Measurements from ENCODE around the gene PSMD4.
"Not testable (repeated sequence)": the region's sequence is repeated elsewhere in the genome, so short reads cannot be mapped to it uniquely, and the experiment has no call there.

PSMD4 gene

DNA sequence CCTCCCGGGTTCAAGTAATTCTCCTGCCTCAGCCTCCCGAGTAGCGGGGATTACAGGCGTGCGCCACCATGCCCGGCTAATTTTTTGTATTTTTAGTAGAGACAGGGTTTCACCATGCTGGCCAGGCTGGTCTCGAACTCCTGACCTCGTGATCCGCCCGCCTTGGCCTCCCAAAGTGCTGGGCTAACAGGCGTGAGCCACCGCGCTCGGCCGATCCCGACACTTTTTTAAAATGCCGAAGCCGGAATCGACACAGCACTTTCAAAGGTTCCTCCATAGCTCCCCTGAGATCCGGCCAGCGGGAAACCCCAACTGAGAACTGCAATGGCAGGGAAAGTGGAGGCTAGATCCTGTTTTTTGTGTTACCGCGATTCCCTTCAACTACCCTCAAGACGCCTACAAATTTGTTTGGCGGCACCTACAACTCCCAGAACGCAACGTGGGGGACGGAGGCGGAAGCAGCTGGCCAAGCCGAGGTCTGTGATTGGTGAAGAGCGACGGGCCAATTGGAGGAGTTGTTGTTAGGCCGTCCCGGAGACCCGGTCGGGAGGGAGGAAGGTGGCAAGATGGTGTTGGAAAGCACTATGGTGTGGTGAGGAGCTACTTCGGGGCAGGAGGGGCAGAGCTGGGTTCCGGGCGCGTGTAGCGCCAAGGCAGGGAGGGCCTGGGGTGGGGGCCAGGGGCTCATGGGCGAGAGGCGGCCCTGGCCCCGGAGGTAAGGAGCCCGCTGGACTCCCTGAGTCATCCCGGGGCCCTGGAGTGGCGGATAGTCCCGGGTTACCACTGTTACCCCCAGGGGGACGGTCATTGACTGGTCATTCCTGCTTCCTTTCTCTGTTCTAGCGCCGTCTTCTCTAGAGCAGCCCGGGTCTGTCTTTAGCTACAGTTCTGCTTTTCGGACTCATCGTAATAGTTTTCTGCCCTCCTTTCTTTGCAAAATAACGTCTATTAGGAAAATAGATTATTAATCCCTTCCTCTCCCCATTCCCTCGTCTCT is at the start of gene PSMD4:
TSS of gene PSMD4 (plus strand) at position 518 of the 997 bp plus-strand sequence. CDS start at position 567, 49 bp downstream.
- DNase-seq = peak; percentile 95

DNA sequence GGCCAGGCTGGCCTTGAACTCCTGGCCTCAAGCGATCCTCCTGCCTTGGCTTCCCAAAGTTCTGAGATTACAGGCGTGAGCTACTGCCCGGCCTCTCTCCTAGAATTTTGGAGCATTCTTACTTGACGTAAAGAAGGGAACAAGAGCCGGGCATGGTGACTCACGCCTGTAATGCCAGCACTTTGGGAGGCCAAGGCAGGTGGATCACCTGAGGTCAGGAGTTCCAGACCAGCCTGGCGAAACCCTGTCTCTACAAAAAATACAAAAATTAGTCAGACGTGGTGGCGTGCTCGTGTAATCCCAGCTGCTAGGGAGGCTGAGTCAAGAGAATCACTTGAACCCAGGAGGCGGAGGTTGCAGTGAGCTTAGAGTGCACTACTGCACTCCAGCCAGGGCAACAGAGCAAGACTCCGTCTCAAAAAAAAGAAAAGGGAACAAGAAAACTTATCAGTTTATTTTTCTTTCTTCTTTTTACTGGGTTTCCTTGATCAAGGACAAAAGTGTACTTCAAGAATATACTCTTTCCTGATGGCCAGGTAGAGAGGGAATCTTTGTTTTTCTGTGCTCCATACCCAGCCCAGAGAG is 49.1 kb upstream of the PSMD4 start:
- DNase-seq = not testable (repeated sequence)

DNA sequence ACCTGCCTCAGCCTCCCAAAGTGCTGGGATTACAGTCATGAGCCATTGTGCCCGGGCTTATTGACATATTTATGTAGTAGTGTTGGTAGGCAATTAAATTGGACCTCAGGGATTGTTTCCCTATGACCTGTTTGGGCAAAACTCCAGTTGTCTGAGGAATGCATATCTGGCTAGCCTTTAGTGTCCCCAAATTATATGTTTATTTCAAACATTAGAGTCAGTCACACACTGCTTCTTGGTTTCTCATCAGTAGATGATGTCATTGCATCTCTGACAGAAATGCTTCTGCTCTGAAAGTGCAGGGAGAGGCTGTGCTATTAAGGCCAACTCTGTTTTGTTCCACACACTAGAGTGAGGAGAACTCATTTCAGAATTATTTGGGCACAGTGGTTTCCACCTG is 43.7 kb upstream of the PSMD4 start:
- no peak for DNase-seq

DNA sequence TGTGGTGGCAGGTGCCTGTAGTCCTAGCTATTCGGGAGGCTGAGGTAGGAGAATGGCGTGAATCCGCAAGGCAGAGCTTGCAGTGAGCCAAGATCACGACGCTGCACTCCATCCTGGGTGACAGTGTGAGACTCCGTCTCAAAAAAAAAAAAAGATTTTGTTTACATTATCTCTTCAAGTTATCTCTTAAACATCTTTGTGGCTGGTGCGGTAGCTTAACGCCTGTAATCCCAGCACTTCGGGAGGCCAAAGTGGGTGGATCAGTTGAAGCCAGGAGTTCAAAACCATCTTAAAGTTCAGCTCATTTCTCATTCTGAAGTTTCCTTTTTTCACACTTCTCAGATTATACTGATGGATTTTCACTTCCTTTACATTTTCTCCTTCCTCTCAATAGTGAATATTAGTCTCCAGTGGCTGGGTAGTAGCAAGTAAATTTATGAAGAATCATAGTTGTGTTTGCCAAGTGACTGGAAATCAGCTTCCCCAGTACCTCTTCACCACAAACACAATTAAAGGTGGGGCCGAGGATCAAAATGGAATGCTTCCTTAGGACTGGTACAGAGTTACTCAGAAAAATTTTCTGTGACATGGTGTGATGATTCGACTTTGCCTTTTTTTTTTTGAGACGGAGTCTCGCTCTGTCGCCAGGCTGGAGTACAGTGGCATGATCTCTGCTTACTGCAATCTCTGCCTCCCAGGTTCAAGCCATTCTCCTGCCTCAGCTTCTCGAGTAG is 42.4 kb upstream of the PSMD4 start:
- no peak for DNase-seq

DNA sequence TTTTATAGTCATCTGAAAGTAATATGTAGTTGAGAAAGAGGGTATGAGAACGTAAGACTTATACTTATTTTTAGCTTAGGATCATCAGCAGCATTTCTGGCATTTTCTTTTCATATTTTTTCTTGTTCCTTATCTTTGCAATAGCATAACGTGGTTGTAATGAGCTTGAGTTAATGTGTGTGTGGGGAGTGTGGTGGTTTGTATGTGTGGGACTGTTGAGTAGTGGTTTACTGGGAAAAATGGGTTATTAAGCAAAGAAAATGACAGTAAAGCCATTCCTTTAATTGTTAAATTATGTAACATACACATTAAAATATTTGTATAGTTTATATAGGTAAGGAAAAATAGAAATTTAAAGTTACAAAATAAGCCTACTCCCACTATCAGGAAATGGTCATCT is 41.0 kb upstream of the PSMD4 start:
- DNase-seq = no peak

DNA sequence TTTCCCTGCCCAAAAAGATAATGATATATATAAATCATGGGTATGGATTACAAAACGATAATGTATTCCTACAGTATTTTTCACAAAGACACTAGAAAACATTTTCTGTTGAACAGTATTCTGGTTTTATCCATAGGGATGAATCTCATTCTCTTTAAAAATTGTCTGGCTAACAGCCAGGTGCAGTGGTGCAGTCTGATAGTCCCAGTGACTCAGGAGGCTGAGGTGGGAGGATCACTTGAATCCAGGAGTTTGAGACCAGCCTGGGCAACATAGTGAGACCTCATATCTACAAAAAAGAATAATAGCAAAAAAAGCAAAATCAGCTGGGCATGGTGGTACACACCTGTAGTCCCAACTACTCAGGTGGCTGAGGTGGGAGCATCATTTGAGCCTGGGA is 32.9 kb upstream of the PSMD4 start:
- no peak for DNase-seq

DNA sequence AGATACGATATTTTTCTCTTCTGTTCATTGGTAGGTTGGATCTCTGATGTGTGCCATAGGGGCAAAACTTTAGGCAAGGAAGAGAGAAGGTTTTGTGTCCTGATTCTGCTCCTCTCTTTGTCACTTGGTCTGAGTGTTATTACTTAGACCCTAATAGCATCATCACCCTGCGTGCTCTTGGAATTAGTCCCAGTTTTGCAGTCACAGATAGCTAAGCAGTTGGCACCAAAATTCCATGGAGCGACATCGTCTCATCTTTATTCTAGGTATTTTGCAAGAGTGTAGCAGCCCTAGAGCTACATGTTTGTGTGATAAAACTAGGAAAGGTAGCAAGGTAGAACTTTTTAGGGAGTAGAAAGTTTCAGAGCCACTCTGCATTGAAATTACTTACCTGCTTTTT is 32.4 kb upstream of the PSMD4 start:
- DNase-seq = no peak

DNA sequence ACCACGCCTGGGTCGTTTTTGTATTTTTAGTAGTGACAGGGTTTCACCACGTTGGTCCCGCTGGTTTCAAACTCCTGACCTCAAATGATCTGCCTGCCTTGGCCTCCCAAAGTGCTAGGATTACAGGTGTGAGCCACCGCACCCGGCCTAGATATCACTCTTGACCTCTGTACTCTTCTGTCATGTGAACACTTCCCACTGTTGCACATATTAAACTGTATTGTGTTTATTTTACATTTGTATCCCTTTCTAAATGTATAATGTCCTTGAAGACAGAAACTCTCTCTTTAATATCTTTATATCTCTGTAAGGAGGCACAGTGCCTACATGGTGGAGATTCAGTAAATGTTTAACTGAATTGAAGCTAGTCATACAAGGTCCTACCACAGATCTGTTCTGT is 19.3 kb upstream of the PSMD4 start:
- no peak for DNase-seq

DNA sequence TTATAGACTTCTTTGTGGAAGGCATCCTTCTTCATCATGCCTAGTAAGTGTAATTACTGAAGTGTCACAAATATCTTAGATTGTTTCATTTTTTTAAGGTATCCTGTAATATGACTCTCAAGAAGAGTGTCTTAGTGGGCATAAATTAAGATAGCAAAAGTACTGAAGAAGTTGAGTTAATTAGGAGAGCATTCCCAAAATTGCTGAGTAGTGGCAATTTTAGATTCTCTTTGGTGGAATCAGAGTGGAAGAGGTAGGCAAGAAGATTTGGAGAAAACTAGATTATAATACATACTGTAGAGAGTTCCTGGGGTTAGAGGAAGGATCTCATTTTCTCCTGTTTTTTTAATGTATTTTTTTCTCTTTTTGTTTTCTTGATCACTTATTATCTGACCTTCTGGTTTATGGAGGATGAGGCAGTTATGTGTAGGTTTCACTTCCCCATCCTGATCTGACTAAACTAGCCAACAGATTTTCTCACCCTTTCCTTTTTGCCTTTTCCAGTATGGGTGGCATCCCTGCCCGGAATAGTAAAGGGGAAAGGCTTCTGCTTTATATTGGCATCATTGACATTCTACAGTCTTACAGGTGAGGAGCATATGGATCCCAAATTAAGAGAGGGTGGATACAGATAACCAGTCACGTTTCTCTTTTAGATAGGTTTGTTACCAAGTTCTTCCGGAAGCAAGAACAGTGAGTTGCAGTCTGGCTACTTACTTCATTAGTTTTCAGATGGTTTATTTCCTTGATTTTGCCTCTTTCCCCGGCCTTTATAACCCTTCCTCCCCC is 16.7 kb upstream of the PSMD4 start:
- DNase-seq = no peak

DNA sequence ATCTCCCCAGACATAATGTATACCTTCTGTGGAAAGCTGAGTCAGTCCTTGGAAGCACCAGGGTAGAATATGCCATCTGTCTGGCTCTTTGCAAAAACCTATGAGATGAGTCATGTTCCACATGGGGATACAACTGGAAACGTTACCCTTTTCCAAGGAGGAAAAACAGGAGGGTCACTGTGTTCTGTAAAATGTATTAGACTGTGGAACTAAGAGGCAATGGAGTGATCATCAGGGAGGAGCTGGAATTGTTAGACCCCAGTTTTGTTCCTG is 16.1 kb upstream of the PSMD4 start:
- no peak for DNase-seq

DNA sequence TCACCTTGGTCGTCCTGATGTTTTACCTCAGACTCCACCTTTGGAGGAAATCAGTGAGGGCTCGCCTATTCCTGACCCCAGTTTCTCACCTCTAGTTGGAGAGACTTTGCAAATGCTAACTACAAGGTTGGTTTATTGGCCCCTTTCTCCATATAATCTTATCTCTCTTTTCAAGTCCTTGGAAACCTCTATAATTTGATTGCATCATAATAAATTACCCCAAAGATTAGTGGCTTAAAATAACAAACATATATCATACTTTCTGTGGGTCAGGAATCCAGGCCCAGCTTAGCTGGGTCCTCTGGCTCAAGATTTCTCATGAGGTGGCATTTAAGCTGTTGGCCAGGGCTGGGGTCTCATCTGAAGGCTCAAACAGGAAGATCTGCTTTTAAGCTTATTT is 12.1 kb upstream of the PSMD4 start:
- DNase-seq = no peak

DNA sequence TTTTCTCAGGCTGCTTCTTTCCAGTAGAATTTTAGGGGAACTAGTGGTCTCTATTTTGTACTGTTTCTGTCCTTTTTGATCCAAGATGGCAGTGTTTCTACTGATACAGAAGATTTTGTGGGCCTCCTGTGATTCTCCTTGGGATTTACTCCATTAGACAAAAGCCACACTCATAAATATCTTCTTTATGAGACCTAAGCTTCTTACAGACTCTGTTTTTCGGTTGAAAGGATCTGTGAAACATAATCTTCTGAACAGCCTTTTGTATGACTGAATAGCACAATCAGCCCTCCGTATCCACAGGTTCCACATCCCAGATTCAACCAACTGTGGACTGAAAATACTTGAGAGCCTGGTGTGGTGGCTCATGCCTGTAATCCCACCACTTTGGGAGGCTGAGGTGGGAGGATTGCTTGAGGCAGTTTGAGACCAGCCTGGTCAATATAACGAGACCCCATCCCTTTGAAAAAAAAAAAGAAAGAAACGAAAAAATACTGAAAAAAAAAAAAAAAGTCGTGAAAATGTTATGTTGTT is 10.8 kb upstream of the PSMD4 start:
- DNase-seq = no peak

DNA sequence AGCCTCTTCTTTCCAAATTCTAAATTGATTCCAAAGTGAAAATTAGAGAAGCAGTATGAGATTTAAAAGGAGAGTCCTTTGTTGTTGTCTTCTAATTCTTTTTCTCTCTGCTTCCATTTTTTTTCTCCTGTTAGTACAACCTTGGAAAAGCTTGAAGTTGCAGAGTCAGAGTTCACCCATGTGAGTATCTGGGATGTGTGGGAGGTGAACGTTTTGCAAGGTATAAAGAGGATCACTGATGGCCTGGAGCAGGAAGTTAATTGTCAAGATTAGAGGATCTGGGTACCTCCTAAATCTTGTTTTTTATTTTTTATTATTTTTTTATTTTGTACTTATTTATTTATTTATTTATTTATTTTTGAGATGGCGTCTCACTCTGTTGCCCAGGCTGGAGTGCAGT is 7.7 kb upstream of the PSMD4 start:
- no peak for DNase-seq

DNA sequence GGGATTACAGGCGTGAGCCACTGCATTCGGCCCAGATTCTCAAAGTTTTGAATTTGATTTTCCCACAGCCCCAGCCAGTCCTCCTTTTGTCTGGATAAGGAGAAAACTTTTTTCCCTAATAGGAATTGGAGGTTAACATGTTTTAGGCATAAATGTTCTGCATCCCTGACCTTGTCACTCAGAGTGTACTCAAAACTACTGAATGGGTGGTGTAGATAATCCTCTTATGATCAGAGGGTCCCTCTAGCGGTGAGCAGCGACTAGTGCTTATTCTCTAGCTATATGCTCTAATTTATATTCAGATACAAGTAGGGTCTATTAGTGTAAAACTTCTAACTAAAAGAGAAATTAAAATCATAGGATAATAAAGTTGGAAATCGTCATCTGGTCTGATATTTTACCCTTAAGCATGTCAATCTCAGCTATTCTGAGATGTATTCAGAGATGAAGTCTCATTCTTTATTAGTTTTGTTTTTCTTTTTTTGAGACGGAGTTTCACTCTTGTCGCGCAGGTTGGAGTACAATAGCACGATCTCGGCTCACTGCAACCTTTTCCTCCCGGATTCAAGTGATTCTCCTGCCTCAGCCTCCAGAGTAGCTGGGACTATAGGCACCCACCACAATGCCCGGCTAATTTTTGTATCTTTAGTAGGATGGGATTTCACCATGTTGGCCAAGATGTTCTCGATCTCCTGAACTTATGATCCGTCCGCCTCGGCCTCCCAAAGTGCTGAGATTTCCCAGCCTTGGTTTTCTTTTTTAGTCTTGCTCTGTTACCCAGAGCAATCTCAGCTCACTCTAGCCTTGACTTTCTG is 2.7 kb upstream of the PSMD4 start:
- DNase-seq = peak; percentile 63

DNA sequence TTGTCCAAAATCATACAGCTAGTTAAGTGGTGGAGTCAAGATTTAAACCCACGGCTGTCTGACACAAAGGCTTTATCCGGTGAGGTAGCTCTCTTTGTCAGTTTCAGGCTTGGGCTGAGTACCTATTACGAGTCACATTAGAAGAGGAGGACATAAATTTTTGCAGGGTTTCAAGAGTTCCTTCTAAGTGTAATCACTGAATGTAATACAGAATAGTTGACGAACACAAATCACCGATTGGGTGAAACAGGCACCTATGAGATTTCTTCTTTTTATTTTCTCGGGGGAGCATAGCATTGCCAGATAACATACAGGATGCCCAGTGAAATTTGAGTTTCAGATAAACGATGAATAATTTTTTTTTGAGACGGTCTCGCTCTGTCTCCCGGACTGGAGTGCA is 847 bp downstream of the PSMD4 start:
- DNase-seq = no peak

DNA sequence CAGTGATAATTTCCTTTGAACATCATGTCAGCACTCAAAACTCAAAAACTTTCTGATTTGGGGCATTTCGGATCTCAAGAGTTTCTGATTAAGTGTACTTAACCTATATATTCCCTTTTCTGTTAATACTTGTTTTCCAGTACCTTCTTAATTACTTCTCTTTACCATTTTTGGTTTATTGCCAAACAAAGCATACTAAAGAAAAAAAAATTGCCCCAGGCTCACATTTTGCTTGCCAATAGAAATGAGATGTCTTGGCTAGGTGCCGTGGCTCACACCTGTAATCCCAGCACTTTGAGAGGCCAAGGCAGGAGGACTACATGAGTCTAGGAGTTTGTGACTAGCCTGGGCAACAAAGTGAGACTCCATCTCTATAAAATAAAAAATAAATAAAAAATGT is 4.8 kb downstream of the PSMD4 start:
- DNase-seq = no peak

DNA sequence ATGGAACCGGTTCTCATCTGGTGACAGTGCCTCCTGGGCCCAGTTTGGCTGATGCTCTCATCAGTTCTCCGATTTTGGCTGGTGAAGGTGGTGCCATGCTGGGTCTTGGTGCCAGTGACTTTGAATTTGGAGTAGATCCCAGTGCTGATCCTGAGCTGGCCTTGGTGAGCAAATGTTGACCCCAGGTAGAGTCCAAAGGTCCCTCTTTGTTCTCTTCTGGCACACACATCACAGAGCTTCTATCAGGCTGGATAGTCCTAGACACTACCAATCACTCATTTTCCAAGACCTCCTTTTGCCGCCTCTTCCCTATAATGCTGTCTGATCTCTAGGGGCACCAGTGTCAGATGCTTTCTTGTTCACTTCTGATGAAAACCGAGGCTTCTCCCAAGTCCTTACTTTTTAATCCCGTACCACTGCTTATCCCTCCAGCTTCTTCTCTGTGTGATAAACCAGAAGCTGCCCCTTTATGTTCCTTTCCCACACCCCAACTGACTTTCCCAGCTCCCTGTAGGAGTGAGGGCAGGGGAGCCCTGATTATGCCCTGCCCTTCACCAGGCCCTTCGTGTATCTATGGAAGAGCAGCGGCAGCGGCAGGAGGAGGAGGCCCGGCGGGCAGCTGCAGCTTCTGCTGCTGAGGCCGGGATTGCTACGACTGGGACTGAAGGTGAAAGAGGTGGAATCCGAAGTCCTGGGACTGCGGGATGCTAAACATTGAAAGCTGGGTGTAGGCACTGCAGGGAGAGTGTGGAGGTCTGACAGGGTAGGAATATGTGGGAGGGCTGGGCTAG is 11.1 kb downstream of the PSMD4 start:
- DNase-seq = no peak

DNA sequence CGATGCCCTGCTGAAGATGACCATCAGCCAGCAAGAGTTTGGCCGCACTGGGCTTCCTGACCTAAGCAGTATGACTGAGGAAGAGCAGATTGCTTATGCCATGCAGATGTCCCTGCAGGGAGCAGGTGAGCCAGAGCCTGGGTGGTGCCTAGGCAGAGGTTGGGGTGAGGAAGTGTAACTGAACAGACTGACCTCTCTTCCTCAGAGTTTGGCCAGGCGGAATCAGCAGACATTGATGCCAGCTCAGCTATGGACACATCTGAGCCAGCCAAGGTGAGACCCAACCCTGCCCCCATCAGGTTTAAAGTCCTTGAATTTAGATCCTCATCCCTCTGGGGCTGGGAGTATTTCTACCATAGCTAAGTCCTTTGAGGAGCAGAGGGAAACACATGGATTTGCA is 11.8 kb downstream of the PSMD4 start:
- no peak for DNase-seq

DNA sequence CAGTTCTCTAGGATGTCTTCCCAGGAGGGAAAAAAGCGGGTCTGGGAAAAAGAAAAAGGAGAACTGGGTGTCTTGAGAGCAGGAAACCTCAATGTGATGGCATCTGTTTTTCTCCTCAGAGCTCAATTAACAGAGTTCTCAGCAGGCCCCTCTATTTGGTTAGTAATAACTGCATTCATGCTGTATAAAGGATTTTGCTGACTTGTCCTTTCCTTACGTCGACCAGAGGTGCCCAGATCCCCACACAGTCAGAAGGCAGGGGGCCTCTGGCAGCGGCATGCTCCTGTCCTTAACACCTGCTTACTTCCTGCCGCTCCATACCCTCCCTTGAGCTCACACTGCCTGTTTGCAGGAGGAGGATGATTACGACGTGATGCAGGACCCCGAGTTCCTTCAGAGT is 12.3 kb downstream of the PSMD4 start:
- DNase-seq = no peak

DNA sequence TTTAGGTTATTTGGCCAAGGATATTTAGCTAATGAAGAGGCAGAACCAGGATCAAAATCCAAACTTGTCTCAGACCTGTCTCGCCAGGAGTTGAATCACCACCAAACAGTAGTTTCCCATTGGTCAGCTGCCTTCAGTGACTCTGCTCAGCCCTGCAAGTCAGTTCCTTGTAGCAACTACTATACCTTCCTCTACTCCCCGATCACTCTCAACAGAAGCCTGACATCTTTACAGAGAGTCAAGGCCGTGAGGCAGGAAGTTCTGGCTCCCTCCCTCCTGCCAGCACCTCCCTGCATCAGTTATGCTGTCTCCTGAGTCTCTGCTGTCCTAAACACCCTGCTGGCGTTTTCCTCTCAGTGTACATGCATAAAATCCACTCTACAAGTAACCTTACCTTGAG is 13.2 kb downstream of the PSMD4 start:
- no peak for DNase-seq

DNA sequence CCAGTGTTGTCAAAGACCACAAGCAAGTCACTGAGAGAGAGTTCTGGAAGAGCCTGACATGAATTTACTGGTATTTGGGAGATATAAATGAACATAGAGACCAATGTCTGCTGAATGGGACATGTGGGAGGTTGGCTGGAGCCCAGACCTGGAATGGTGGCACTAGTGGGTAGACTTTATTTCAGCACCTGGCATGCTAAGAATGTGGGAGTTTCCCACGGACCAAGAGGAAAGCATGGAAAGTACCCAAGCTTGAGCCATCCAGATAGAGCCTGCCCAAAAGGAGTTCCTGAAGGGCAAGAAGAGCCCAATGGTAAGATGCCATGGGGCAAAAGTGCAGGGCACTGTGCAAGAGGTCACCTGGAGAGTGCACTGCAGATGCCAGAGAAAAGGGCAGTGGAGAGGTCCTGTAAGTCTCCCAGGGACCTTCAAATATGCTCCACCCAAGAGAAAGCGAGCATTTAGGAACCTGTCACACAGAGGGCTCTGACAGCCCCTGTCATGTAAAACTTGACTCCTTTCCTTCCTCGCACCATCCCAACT is 19.5 kb downstream of the PSMD4 start:
- DNase-seq = no peak
